ENCODE measurements around the gene SLC25A30.
"Not testable (repeated sequence)": the region's sequence is repeated elsewhere in the genome, so short reads cannot be mapped to it uniquely, and the experiment has no call there.

Gene SLC25A30

GRCh38 chr13:45380708-45381107 is 37.5 kb downstream of the SLC25A30 start:
- CTCF ChIA-PET, result interaction anchor here (0.6 kb wide), 1 partner anchor 1024 kb away, joined by 3 read pairs; no protein-coding TSS in a partner anchor
- H3K4me1 ChIP-seq (ENCODE audit: control extremely low read depth in 1 of 4, control insufficient read depth in 4 of 4, insufficient read depth in 4 of 4, low read length in 3 of 4); H3K36me3 ChIP-seq (ENCODE audit: control insufficient read depth in 4 of 4, insufficient read depth in 4 of 4, low read length in 3 of 4); H3K27me3 ChIP-seq (replicated peaks in 2 of 5; ENCODE audit: control insufficient read depth in 4 of 5, insufficient read depth in 5 of 5, low read length in 4 of 5); POLR2A ChIA-PET; H3K4me3 ChIP-seq (ENCODE audit: control insufficient read depth in 1 of 7, extremely low read depth in 1 of 7, insufficient read depth in 4 of 7, low read depth in 2 of 7, low read length in 6 of 7); DNase-seq; H3K27ac ChIP-seq (ENCODE audit: insufficient read depth in 1 of 2, low read depth in 1 of 2, low read length in 2 of 2, poor library complexity in 1 of 2, severe bottlenecking in 2 of 2); H3K9me3 ChIP-seq (ENCODE audit: control extremely low read depth in 1 of 5, control insufficient read depth in 4 of 5, insufficient read depth in 2 of 5, low read depth in 1 of 5, low read length in 4 of 5): not testable (repeated sequence)
- WGBS (ENCODE audit: insufficient coverage), result 98% methylated on average over 6 of the region's 8 CpGs

GRCh38 chr13:45379516-45379915 is 38.7 kb downstream of the SLC25A30 start:
- POLR2A ChIA-PET, result not testable (repeated sequence)

GRCh38 chr13:45378786-45379185 is 39.4 kb downstream of the SLC25A30 start:
- POLR2A ChIA-PET; H3K9me3 ChIP-seq (ENCODE audit: control extremely low read depth in 1 of 5, control insufficient read depth in 4 of 5, insufficient read depth in 2 of 5, low read depth in 1 of 5, low read length in 4 of 5); H3K36me3 ChIP-seq (ENCODE audit: control insufficient read depth in 4 of 4, insufficient read depth in 4 of 4, low read length in 3 of 4); DNase-seq; H3K4me3 ChIP-seq (ENCODE audit: control insufficient read depth in 1 of 7, extremely low read depth in 1 of 7, insufficient read depth in 4 of 7, low read depth in 2 of 7, low read length in 6 of 7); H3K4me1 ChIP-seq (ENCODE audit: control extremely low read depth in 1 of 4, control insufficient read depth in 4 of 4, insufficient read depth in 4 of 4, low read length in 3 of 4); H3K27ac ChIP-seq (ENCODE audit: insufficient read depth in 1 of 2, low read depth in 1 of 2, low read length in 2 of 2, poor library complexity in 1 of 2, severe bottlenecking in 2 of 2); H3K27me3 ChIP-seq (replicated peaks in 2 of 5; ENCODE audit: control insufficient read depth in 4 of 5, insufficient read depth in 5 of 5, low read length in 4 of 5): not testable (repeated sequence)
- CTCF ChIA-PET, result interaction anchor here (1.1 kb wide), 1 partner anchor 332 kb away, joined by 3 read pairs; no protein-coding TSS in a partner anchor
- WGBS (ENCODE audit: insufficient coverage), result 98% methylated on average over 7 of the region's 8 CpGs

More at GRCh38 chr13:45379516-45379915, 38.7 kb downstream of the SLC25A30 start:
- not testable (repeated sequence) for H3K36me3 ChIP-seq (ENCODE audit: control insufficient read depth in 4 of 4, insufficient read depth in 4 of 4, low read length in 3 of 4); H3K27me3 ChIP-seq (replicated peaks in 2 of 5; ENCODE audit: control insufficient read depth in 4 of 5, insufficient read depth in 5 of 5, low read length in 4 of 5); H3K27ac ChIP-seq (ENCODE audit: insufficient read depth in 1 of 2, low read depth in 1 of 2, low read length in 2 of 2, poor library complexity in 1 of 2, severe bottlenecking in 2 of 2); H3K4me1 ChIP-seq (ENCODE audit: control extremely low read depth in 1 of 4, control insufficient read depth in 4 of 4, insufficient read depth in 4 of 4, low read length in 3 of 4); H3K9me3 ChIP-seq (ENCODE audit: control extremely low read depth in 1 of 5, control insufficient read depth in 4 of 5, insufficient read depth in 2 of 5, low read depth in 1 of 5, low read length in 4 of 5); H3K4me3 ChIP-seq (ENCODE audit: control insufficient read depth in 1 of 7, extremely low read depth in 1 of 7, insufficient read depth in 4 of 7, low read depth in 2 of 7, low read length in 6 of 7); DNase-seq
- WGBS (ENCODE audit: insufficient coverage), result 100% methylated on average over 4 of the region's 10 CpGs
- CTCF ChIA-PET, result interaction anchor here (1.1 kb wide), 1 partner anchor 333 kb away, joined by 3 read pairs; no protein-coding TSS in a partner anchor

GRCh38 chr13:45377314-45377713 is 40.9 kb downstream of the SLC25A30 start:
- POLR2A ChIA-PET; H3K27ac ChIP-seq (ENCODE audit: insufficient read depth in 1 of 2, low read depth in 1 of 2, low read length in 2 of 2, poor library complexity in 1 of 2, severe bottlenecking in 2 of 2); CTCF ChIA-PET; H3K9me3 ChIP-seq (ENCODE audit: control extremely low read depth in 1 of 5, control insufficient read depth in 4 of 5, insufficient read depth in 2 of 5, low read depth in 1 of 5, low read length in 4 of 5); DNase-seq; H3K27me3 ChIP-seq (replicated peaks in 2 of 5; ENCODE audit: control insufficient read depth in 4 of 5, insufficient read depth in 5 of 5, low read length in 4 of 5); H3K4me3 ChIP-seq (ENCODE audit: control insufficient read depth in 1 of 7, extremely low read depth in 1 of 7, insufficient read depth in 4 of 7, low read depth in 2 of 7, low read length in 6 of 7); H3K36me3 ChIP-seq (ENCODE audit: control insufficient read depth in 4 of 4, insufficient read depth in 4 of 4, low read length in 3 of 4): not testable (repeated sequence)
- H3K4me1 ChIP-seq (ENCODE audit: control extremely low read depth in 1 of 4, control insufficient read depth in 4 of 4, insufficient read depth in 4 of 4, low read length in 3 of 4), result peaks cover 0 to 11% (median 5%) of the 10 kb centered on the region in 4 experiments
- WGBS (ENCODE audit: insufficient coverage), result 100% methylated on average over 3 of the region's 12 CpGs

DNA sequence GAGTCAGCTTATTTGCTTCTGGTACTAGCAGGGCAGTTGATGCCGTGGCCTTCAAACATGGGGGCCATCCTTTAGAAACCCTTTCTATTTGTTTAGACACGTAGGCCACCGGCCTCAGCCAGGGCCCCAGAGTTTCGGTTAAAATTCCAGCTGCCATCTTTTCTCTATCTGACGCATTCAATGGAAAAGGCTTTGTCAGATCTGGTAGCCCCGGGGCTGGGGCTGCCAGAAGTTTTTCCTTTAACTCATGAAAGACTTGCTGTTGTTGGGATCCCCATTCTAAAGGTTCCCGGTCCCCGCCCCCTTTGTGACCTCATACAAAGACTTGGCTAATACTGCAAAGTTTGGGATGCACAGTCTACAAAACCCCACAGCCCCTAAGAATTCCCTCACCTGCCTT is 41.5 kb downstream of the SLC25A30 start:
- DNase-seq; POLR2A ChIA-PET; H3K27me3 ChIP-seq (replicated peaks in 2 of 5; ENCODE audit: control insufficient read depth in 4 of 5, insufficient read depth in 5 of 5, low read length in 4 of 5); H3K9me3 ChIP-seq (ENCODE audit: control extremely low read depth in 1 of 5, control insufficient read depth in 4 of 5, insufficient read depth in 2 of 5, low read depth in 1 of 5, low read length in 4 of 5); H3K4me3 ChIP-seq (ENCODE audit: control insufficient read depth in 1 of 7, extremely low read depth in 1 of 7, insufficient read depth in 4 of 7, low read depth in 2 of 7, low read length in 6 of 7); H3K36me3 ChIP-seq (ENCODE audit: control insufficient read depth in 4 of 4, insufficient read depth in 4 of 4, low read length in 3 of 4); H3K27ac ChIP-seq (ENCODE audit: insufficient read depth in 1 of 2, low read depth in 1 of 2, low read length in 2 of 2, poor library complexity in 1 of 2, severe bottlenecking in 2 of 2): not testable (repeated sequence)
- CTCF ChIA-PET, result interaction anchor here (12.0 kb wide), 1 partner anchor 17 kb away, joined by 191 read pairs; no protein-coding TSS in a partner anchor
- H3K4me1 ChIP-seq (ENCODE audit: control extremely low read depth in 1 of 4, control insufficient read depth in 4 of 4, insufficient read depth in 4 of 4, low read length in 3 of 4), result peaks cover 0 to 18% (median 8%) of the 10 kb centered on the region in 4 experiments
- 99% methylated on average over 6 of the region's 8 CpGs for WGBS (ENCODE audit: insufficient coverage)

DNA sequence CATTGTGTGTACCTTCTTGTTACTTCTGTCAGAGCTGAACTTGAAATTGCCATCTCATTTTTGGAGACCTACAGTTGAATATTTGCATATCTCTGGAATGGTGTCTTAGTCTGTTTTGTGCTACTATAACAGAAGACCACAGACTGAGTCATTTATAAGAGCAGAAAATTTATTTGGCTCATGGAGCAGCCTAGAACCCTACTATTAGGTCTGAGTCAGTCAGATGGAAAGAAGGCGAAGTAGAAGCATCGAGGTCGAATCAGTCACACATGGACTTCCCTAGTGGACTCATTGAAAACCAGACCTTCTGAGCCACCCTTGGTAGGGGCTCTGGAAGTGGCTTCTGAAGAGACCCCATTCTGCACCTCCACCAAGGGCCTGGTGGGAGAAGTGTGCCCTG is 43.3 kb downstream of the SLC25A30 start:
- DNase-seq, result no peak
- Histone ChIP-seq H3K4me3 (ENCODE audit: control insufficient read depth in 1 of 7, extremely low read depth in 1 of 7, insufficient read depth in 4 of 7, low read depth in 2 of 7, low read length in 6 of 7) (no peak overlapping the region), H3K27ac (ENCODE audit: insufficient read depth in 1 of 2, low read depth in 1 of 2, low read length in 2 of 2, poor library complexity in 1 of 2, severe bottlenecking in 2 of 2) (no peak overlapping the region), H3K27me3 (replicated peaks in 2 of 5; ENCODE audit: control insufficient read depth in 4 of 5, insufficient read depth in 5 of 5, low read length in 4 of 5) (no peaks in the 10 kb centered on the region), H3K4me1 (ENCODE audit: control extremely low read depth in 1 of 4, control insufficient read depth in 4 of 4, insufficient read depth in 4 of 4, low read length in 3 of 4) (peaks cover 0 to 27% (median 16%) of the 10 kb centered on the region in 4 experiments), H3K9me3 (ENCODE audit: control extremely low read depth in 1 of 5, control insufficient read depth in 4 of 5, insufficient read depth in 2 of 5, low read depth in 1 of 5, low read length in 4 of 5) (no peaks in the 10 kb centered on the region), H3K36me3 (ENCODE audit: control insufficient read depth in 4 of 4, insufficient read depth in 4 of 4, low read length in 3 of 4) (peaks cover 0 to 2% (median under 1%) of the 10 kb centered on the region in 4 experiments)
- ChIA-PET POLR2A (no interaction called here), CTCF (interaction anchor here (1.2 to 12.0 kb wide), 3 partner anchors 10 to 115 kb away, joined by 3 to 191 read pairs (median 3); no protein-coding TSS in a partner anchor)
- 100% methylated on average over 3 of the region's 3 CpGs for WGBS (ENCODE audit: insufficient coverage)

DNA sequence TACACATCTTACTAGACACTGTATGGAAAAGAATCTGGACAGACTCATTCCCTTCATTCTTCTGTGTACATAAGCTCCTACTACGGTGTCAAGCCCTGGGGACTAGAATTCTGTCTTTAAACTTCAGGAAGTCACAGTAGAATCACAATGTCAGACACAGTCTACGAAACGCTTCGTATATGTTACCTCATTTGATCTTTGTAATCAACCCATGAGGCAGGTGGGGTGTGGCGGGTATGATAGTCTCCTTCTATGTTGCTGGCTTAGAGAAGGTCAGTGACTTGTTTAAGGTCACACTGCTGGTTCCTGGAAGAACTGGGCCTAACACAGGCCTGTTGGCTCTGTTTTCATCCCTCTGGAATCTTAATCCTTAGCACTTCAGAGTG is 45.0 kb downstream of the SLC25A30 start:
- H3K27me3 ChIP-seq (replicated peaks in 2 of 5; ENCODE audit: control insufficient read depth in 4 of 5, insufficient read depth in 5 of 5, low read length in 4 of 5), result no peaks in the 10 kb centered on the region
- no peak for DNase-seq
- ChIA-PET CTCF (interaction anchor here (1.2 to 12.0 kb wide), 5 partner anchors 13 to 117 kb away, joined by 4 to 191 read pairs (median 62); no protein-coding TSS in a partner anchor), POLR2A (no interaction called here)
- H3K27ac ChIP-seq (ENCODE audit: insufficient read depth in 1 of 2, low read depth in 1 of 2, low read length in 2 of 2, poor library complexity in 1 of 2, severe bottlenecking in 2 of 2), result no peak overlapping the region
- H3K36me3 ChIP-seq (ENCODE audit: control insufficient read depth in 4 of 4, insufficient read depth in 4 of 4, low read length in 3 of 4), result peaks cover 0 to 4% (median under 1%) of the 10 kb centered on the region in 4 experiments
- 98% methylated on average over 5 of the region's 5 CpGs for WGBS (ENCODE audit: insufficient coverage)
- H3K9me3 ChIP-seq (ENCODE audit: control extremely low read depth in 1 of 5, control insufficient read depth in 4 of 5, insufficient read depth in 2 of 5, low read depth in 1 of 5, low read length in 4 of 5), result no peaks in the 10 kb centered on the region
- peaks cover 0 to 35% (median 24%) of the 10 kb centered on the region in 4 experiments for H3K4me1 ChIP-seq (ENCODE audit: control extremely low read depth in 1 of 4, control insufficient read depth in 4 of 4, insufficient read depth in 4 of 4, low read length in 3 of 4)
- H3K4me3 ChIP-seq (ENCODE audit: control insufficient read depth in 1 of 7, extremely low read depth in 1 of 7, insufficient read depth in 4 of 7, low read depth in 2 of 7, low read length in 6 of 7), result no peak overlapping the region

Data from common myeloid progenitor, CD34-positive (primary cell).